Thyroid gland (tissue), 4 donors: ENCODE measurements around the gene CCND1. TPM values are rescaled to one million over a fixed set of nuclear protein-coding genes. Genes with fewer than 3 reads are reported as not detected.
"Not testable (repeated sequence)": the region's sequence is repeated elsewhere in the genome, so short reads cannot be mapped to it uniquely, and the experiment has no call there.

Source experiments
- DNase-seq, 2 donors: peaks; one replicate each; pipeline ENCODE4 v3.0.0-alpha.2; 2019
- H3K27ac ChIP-seq, 3 donors: fragments of 200-600 bp; sonication (generic); 1 replicate in 2 of 3; 2 replicates in 1 of 3; pipeline ENCODE4 v1.5.1; 2016 to 2019; ENCODE audit warnings: mild to moderate bottlenecking in 1 of 3, moderate library complexity in 1 of 3
- H3K27me3 ChIP-seq: fragments of 200-600 bp; sonication (generic); one replicate; pipeline ENCODE4 v1.5.1; 2019
- H3K36me3 ChIP-seq, 2 donors: fragments of 200-600 bp; sonication (generic); one replicate each; pipeline ENCODE4 v1.5.1; 2016 to 2019
- H3K4me1 ChIP-seq, 2 donors: fragments of 200-600 bp; sonication (generic); one replicate each; pipeline ENCODE4 v1.5.1; 2017 to 2019
- H3K4me3 ChIP-seq, 3 donors: fragments of 200-600 bp; sonication (generic); replicated peaks in 1 of 3; 1 replicate in 2 of 3; 2 replicates in 1 of 3; pipeline ENCODE4 v1.5.1; 2016; ENCODE audit warnings: mild to moderate bottlenecking in 1 of 3
- H3K9me3 ChIP-seq: fragments of 200-600 bp; sonication (generic); one replicate; pipeline ENCODE4 v1.5.1; 2017
- POLR2A ChIP-seq, 2 donors: fragments of 450-650 bp; IDR thresholded peaks; one replicate each; pipeline ENCODE4 v1.6.1; 2017; ENCODE audit warnings: antibody characterized with exemption in 2 of 2, mild to moderate bottlenecking in 2 of 2, moderate library complexity in 1 of 2
- WGBS, 2 donors: methylation state at CpG; one replicate each; pipeline ENCODE4 v1.1.5; 2017; 5-methylcytosine and 5-hydroxymethylcytosine counted together
- intact Hi-C: fragments of 100-400 bp; cut with DNase I; formaldehyde crosslinking; loops from one replicate; pipeline ENCODE4 v1.15.1; 2023
- total RNA-seq, 4 donors: library from RNA; depleted of rRNA; stranded (reverse); fragments of >200 nt; gene quantifications; one replicate each; pipeline ENCODE4 v1.2.3, GENCODE V29; 2016
- TF ChIP-seq, protein P1 (sequence below), 6 experiments: fragments of 200-600 bp in 3 of 6; fragments of 450-650 bp in 3 of 6; sonication (generic) in 3 of 6; IDR thresholded peaks; one replicate each; pipeline ENCODE4 v1.5.1; 2016 to 2019; ENCODE audit warnings: antibody characterized with exemption in 6 of 6, mild to moderate bottlenecking in 2 of 6, inconsistent platforms in 1 of 6, moderate library complexity in 1 of 6

The CCND1 gene
- total RNA-seq, 4 donors from 2014 or later: 55.1 to 110 (median 94.6) TPM

- Histone ChIP-seq H3K9me3 (no peaks in the 10 kb centered on the region), H3K27me3 (no peaks in the 10 kb centered on the region), H3K27ac (no peak overlapping the region), H3K36me3 (no peaks in the 10 kb centered on the region), H3K4me3 (no peak overlapping the region), H3K4me1 (peaks cover 0 to 3% of the 10 kb centered on the region in 2 donors)
- 96 to 99% methylated on average over 7 to 8 of the region's 8 CpGs for WGBS, 2 donors
- TF ChIP-seq POLR2A (IDR thresholded peaks at IDR 0.05): no peak
- TF ChIP-seq, protein P1, sequence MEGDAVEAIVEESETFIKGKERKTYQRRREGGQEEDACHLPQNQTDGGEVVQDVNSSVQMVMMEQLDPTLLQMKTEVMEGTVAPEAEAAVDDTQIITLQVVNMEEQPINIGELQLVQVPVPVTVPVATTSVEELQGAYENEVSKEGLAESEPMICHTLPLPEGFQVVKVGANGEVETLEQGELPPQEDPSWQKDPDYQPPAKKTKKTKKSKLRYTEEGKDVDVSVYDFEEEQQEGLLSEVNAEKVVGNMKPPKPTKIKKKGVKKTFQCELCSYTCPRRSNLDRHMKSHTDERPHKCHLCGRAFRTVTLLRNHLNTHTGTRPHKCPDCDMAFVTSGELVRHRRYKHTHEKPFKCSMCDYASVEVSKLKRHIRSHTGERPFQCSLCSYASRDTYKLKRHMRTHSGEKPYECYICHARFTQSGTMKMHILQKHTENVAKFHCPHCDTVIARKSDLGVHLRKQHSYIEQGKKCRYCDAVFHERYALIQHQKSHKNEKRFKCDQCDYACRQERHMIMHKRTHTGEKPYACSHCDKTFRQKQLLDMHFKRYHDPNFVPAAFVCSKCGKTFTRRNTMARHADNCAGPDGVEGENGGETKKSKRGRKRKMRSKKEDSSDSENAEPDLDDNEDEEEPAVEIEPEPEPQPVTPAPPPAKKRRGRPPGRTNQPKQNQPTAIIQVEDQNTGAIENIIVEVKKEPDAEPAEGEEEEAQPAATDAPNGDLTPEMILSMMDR (IDR thresholded peaks at IDR 0.05): no peak
- no peak for DNase-seq
- intact Hi-C loops: loop anchor here (2.0 to 5.0 kb wide), 3 partner anchors 115 to 505 kb away; no protein-coding TSS in a partner anchor
These were observed 45.9 kb downstream of the CCND1 start for GRCh38 chr11:69686856-69687255.

DNA sequence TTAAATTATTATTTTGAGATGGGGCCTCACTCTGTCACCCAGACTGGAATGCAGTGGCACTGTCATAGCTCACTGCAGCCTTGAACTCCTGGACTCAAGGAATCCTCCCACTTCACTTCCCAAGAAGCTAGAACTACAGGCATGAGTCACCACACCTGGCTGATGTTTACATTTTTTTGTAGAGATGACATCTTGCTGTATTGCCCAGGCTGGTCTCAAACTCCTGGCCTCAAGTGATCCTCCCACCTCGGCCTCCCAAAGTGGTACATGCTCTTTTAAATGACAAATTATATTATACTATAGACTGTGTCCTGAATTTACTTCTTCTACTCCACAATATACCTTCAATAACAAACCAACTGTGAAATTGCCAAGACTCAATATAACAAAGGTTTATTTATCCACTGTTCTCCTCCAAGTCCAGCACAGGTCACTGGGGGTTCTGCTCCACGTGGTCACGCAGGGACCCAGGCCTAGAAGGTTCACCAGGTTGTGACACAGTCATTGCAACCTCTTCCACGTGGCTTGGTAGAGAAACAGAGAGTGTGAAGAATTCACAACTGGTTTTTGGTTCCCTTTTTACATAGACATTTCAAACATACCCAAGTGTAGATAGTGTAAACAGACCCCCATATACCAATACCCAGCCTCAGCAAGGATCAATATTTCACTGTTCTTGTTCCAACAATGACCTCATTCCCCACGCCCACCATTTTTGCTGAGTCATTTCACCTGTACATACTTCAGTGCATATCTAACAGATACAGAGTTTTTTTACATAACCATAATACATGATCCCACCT is 47.2 kb downstream of the CCND1 start:
- H3K27ac ChIP-seq, H3K27me3 ChIP-seq, H3K36me3 ChIP-seq, H3K4me1 ChIP-seq, DNase-seq, H3K9me3 ChIP-seq, H3K4me3 ChIP-seq: not testable (repeated sequence)
- intact Hi-C loops: loop anchor here (2.0 to 5.0 kb wide), 3 partner anchors 114 to 504 kb away; no protein-coding TSS in a partner anchor
- 82 to 85% methylated on average over 5 of the region's 5 CpGs for WGBS, 2 donors

- H3K4me1 ChIP-seq: peaks cover 0 to 3% of the 10 kb centered on the region in 2 donors
- TF ChIP-seq, protein P1 (IDR thresholded peaks at IDR 0.05): no peak
- TF ChIP-seq POLR2A (IDR thresholded peaks at IDR 0.05): no peak
- no peaks in the 10 kb centered on the region for H3K9me3 ChIP-seq
- DNase-seq: no peak
- no peak overlapping the region for H3K4me3 ChIP-seq
- H3K27ac ChIP-seq: no peak overlapping the region
- no peaks in the 10 kb centered on the region for H3K36me3 ChIP-seq
- H3K27me3 ChIP-seq: no peaks in the 10 kb centered on the region
- intact Hi-C loops: loop anchor here (5.0 kb wide), 2 partner anchors 113 to 503 kb away; no protein-coding TSS in a partner anchor
- 89 to 90% methylated on average over 5 of the region's 5 CpGs for WGBS, 2 donors
These were observed 48.7 kb downstream of the CCND1 start for GRCh38 chr11:69689484-69690319.

DNA sequence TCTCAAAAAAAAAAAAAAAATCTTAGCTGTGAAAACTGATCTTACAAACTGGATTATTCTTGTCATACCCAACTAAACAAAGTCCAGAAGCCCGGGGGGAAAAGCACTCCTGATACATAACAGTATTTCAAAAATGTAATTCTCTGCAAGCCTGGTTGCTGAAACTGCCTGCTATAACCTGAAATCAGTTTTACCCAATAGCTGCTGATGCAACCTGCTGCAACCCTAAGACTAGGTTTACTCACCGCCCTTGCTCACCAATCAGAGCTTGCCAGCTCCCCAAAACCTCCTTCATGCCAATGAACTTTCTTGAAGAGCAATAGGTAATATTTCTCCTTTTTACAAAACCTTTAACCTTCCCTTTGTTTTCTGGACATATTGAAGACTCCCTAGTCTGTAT is 50.5 kb downstream of the CCND1 start:
- no peaks in the 10 kb centered on the region for H3K9me3 ChIP-seq
- no peak overlapping the region for H3K27ac ChIP-seq
- no peaks in the 10 kb centered on the region for H3K27me3 ChIP-seq
- no peak for TF ChIP-seq POLR2A (IDR thresholded peaks at IDR 0.05)
- TF ChIP-seq, protein P1 (IDR thresholded peaks at IDR 0.05): no peak
- 78 to 87% methylated on average over 2 of the region's 2 CpGs for WGBS, 2 donors
- H3K4me3 ChIP-seq: no peak overlapping the region
- no peaks in the 10 kb centered on the region for H3K4me1 ChIP-seq
- no peaks in the 10 kb centered on the region for H3K36me3 ChIP-seq
- DNase-seq: no peak
- intact Hi-C loops: no loop called here

DNA sequence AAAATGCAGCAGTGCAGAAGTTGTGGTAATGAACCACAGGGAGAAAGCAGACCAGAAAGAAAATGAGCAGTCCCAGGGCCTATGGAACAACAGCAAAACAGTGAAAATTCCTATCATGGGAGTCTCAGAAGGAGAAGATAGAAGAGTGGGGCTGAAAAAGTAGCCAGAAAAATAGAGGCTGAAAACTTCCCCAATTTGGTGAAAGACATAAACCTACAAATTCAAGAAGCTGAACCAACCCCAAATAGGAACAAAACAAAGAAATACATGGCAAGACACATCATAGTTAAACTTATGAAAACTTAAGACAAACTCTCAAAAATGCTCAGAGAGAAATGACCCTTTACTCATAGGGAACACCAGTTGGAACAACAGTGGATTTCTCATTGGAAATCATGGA is 51.5 kb downstream of the CCND1 start:
- Histone ChIP-seq H3K4me3 (no peak overlapping the region), H3K9me3 (no peaks in the 10 kb centered on the region), H3K36me3 (no peaks in the 10 kb centered on the region), H3K4me1 (no peaks in the 10 kb centered on the region), H3K27me3 (no peaks in the 10 kb centered on the region), H3K27ac (no peak overlapping the region)
- no peak for TF ChIP-seq POLR2A (IDR thresholded peaks at IDR 0.05)
- TF ChIP-seq, protein P1 (IDR thresholded peaks at IDR 0.05): no peak
- no peak for DNase-seq
- intact Hi-C loops: no loop called here
